Neural cell (in vitro differentiated cells): ENCODE measurements around the gene SIT1.

Experiments used
- POLR2AphosphoS5 ChIP-seq: IDR thresholded peaks from 2 replicates; pipeline ENCODE4 v1.6.1; 2012
- TF ChIP-seq, protein P1 (sequence below): fragments of 450-650 bp; IDR thresholded peaks from 2 replicates; pipeline ENCODE4 v1.5.1; 2014; ENCODE audit warnings: antibody characterized with exemption, mild to moderate bottlenecking, moderate library complexity; ENCODE audit not compliant: poor library complexity, severe bottlenecking

DNA sequence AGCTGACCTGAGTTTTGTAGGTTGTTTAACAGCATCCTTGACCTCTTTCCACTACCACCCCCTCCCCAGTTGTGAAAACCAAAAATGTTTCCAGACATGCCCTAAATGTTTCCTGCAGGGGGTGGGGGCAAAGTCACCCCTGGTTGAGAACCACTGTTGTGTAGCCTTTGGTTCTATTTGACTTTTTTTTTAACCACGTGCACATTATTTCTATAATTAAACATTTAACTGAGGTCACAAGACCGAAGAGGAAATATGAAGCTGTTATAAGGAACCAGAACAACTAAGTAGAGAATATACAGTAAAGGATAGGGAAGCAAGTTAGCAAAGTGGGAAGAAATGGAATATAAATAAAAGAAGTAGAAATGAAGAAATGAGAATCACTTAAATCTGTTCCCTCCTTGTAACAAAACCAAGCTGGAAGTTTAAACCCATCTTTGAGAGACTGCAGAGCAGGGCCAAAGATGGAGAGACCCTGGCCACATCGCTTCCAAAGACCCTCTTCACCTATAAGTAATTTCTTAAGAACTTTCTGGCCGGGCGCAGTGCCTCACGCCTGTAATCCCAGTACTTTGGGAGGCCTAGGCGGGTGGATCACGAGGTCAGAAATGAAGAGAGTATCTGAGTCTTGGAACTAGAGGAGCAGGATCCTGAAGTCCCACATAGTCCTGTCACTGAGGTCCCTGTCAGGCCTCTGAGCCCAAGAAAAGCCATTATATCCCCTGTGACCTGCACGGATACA is 14.4 kb downstream of the SIT1 start:
- TF ChIP-seq, protein P1, sequence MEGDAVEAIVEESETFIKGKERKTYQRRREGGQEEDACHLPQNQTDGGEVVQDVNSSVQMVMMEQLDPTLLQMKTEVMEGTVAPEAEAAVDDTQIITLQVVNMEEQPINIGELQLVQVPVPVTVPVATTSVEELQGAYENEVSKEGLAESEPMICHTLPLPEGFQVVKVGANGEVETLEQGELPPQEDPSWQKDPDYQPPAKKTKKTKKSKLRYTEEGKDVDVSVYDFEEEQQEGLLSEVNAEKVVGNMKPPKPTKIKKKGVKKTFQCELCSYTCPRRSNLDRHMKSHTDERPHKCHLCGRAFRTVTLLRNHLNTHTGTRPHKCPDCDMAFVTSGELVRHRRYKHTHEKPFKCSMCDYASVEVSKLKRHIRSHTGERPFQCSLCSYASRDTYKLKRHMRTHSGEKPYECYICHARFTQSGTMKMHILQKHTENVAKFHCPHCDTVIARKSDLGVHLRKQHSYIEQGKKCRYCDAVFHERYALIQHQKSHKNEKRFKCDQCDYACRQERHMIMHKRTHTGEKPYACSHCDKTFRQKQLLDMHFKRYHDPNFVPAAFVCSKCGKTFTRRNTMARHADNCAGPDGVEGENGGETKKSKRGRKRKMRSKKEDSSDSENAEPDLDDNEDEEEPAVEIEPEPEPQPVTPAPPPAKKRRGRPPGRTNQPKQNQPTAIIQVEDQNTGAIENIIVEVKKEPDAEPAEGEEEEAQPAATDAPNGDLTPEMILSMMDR, result no peak
- no peak for TF ChIP-seq POLR2AphosphoS5
